Progenitor cell of endocrine pancreas (in vitro differentiated cells): ENCODE data around the gene SPRING1. TPM values are rescaled to one million over a fixed set of nuclear protein-coding genes. Genes with fewer than 3 reads are reported as not detected.
"Not testable (repeated sequence)": the region's sequence is repeated elsewhere in the genome, so short reads cannot be mapped to it uniquely, and the experiment has no call there.

Experiments
- DNase-seq: peaks from one replicate; pipeline ENCODE4 v3.0.0; 2021; ENCODE audit warnings: low spot score; ENCODE audit not compliant: unreplicated experiment
- H3K27ac Mint-ChIP-seq: 2 replicates; pipeline ENCODE4 v1.8.0; 2021; ENCODE audit warnings: mild to moderate bottlenecking, moderate library complexity, mixed read lengths
- H3K27me3 Mint-ChIP-seq: 2 replicates; pipeline ENCODE4 v1.8.0; 2021; ENCODE audit warnings: mixed read lengths
- H3K36me3 Mint-ChIP-seq: 2 replicates; pipeline ENCODE4 v1.8.0; 2022; ENCODE audit warnings: mixed read lengths; ENCODE audit not compliant: insufficient read depth
- H3K4me1 Mint-ChIP-seq: 2 replicates; pipeline ENCODE4 v1.8.0; 2021; ENCODE audit warnings: low read depth, mixed read lengths
- H3K4me3 Mint-ChIP-seq: 2 replicates; pipeline ENCODE4 v1.8.0; 2021; ENCODE audit warnings: low read depth, mild to moderate bottlenecking, moderate library complexity, mixed read lengths
- H3K9me3 Mint-ChIP-seq: 2 replicates; pipeline ENCODE4 v1.8.0; 2021; ENCODE audit warnings: low read depth, mixed read lengths
- total RNA-seq: library from RNA; stranded (reverse); gene quantifications from 2 replicates; pipeline ENCODE4 v1.2.1, GENCODE V29; 2021
- TF ChIP-seq, protein P1 (sequence below): fragments of 200-600 bp; sonication (generic); IDR thresholded peaks from one replicate; pipeline ENCODE4 v1.5.0; 2021; ENCODE audit warnings: antibody characterized with exemption, mild to moderate bottlenecking; ENCODE audit not compliant: unreplicated experiment

SPRING1 gene
- total RNA-seq, 1 donor from 2014 or later: 64.4 TPM

DNA sequence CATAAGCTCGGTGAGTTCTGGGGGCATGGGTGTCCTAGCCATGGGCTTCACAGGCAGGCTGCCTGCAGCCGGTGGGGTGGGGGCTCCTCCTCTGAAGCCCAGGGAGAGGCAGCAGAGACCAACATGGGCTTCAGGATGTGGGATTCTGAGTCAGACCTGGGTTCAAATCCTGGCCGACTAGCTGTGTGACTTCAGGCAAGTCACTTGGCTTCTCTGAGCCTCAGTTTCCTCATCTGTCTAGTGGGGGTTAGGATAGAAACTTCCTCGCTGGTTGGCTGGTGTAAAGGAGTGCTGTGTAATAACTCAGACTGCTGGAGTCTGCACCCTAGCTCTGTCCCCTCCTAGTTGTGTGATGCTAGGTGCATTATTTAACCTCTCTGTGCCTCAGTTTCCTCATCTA, 12.4 kb upstream of the SPRING1 start:
- no peak overlapping the region for H3K27ac Mint-ChIP-seq
- TF ChIP-seq, protein P1, sequence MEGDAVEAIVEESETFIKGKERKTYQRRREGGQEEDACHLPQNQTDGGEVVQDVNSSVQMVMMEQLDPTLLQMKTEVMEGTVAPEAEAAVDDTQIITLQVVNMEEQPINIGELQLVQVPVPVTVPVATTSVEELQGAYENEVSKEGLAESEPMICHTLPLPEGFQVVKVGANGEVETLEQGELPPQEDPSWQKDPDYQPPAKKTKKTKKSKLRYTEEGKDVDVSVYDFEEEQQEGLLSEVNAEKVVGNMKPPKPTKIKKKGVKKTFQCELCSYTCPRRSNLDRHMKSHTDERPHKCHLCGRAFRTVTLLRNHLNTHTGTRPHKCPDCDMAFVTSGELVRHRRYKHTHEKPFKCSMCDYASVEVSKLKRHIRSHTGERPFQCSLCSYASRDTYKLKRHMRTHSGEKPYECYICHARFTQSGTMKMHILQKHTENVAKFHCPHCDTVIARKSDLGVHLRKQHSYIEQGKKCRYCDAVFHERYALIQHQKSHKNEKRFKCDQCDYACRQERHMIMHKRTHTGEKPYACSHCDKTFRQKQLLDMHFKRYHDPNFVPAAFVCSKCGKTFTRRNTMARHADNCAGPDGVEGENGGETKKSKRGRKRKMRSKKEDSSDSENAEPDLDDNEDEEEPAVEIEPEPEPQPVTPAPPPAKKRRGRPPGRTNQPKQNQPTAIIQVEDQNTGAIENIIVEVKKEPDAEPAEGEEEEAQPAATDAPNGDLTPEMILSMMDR: no peak

DNA sequence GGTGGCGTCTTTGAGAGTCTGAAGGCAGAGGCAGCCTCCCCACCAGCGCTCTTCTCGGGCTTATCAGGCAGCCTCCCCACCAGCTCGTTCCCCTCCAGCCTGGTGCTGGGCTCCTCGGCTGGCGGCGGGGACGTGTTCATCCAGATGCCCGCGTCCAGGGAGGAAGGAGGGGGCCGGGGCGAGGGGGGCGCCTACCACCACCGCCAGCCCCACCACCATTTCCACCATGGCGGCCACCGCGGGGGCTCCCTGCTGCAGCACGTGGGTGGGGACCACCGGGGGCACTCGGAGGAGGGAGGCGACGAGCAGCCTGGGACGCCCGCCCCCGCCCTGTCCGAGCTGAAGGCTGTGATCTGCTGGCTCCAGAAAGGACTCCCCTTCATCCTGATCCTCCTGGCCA, 12.0 kb upstream of the SPRING1 start:
- H3K36me3 Mint-ChIP-seq: peaks cover 23% of the 10 kb centered on the region
- peaks cover 2% of the 10 kb centered on the region for H3K4me1 Mint-ChIP-seq
- TF ChIP-seq, protein P1: no peak
- no peak overlapping the region for H3K4me3 Mint-ChIP-seq
- H3K27ac Mint-ChIP-seq: no peak overlapping the region
- no peaks in the 10 kb centered on the region for H3K27me3 Mint-ChIP-seq
- DNase-seq: no peak
- H3K9me3 Mint-ChIP-seq: no peaks in the 10 kb centered on the region

More for the DNA sequence above, 12.4 kb upstream of the SPRING1 start:
- H3K4me1 Mint-ChIP-seq: peaks cover 2% of the 10 kb centered on the region
- no peaks in the 10 kb centered on the region for H3K9me3 Mint-ChIP-seq
- H3K4me3 Mint-ChIP-seq: no peak overlapping the region
- H3K27me3 Mint-ChIP-seq: no peaks in the 10 kb centered on the region
- peaks cover 25% of the 10 kb centered on the region for H3K36me3 Mint-ChIP-seq
- DNase-seq: no peak

DNA sequence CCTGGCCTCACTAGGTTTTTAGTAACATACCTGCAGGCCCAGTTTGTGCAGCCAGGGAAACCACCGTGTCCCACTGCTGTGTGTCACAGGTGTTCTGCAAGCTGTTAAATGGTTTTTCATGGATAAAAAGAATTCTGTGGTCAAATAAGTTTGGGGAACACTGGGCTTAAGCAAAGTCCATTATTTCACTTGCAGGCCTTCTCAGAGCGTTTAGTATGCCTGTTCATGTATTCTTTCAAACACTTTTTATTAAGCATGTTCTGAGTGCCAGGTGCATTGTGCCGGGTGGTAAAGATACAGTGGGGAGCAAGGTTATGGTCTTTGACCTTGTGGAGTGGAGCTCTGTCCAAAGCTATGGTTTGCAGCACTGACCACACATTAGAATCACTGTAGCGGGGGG, 7.7 kb upstream of the SPRING1 start:
- TF ChIP-seq, protein P1: no peak
- Mint-ChIP-seq H3K27ac (no peak overlapping the region), H3K36me3 (no peaks in the 10 kb centered on the region), H3K4me1 (no peaks in the 10 kb centered on the region), H3K27me3 (no peaks in the 10 kb centered on the region), H3K9me3 (no peaks in the 10 kb centered on the region), H3K4me3 (no peak overlapping the region)
- no peak for DNase-seq

DNA sequence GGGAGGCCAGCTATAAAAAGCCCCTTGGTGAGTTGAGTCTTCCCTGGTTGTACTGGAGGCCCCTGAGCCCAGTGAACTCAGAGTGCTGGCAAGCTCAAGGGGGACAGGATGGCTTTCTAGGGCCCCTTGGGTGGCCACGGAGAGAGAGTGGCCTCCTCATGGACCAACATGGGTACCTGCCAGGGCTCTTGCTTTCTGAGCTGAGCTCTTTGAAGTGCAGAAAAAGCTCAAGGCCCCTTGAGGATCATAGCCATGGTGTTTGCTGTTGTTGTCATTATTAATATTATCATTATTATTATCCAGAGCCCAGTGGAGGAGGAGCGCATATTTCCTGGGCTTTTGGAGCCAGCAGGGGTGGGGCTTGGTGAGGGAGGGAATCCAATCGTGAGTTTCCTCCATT, 6.9 kb upstream of the SPRING1 start:
- no peak overlapping the region for H3K27ac Mint-ChIP-seq
- TF ChIP-seq, protein P1: no peak
- no peak overlapping the region for H3K4me3 Mint-ChIP-seq
- H3K36me3 Mint-ChIP-seq: no peaks in the 10 kb centered on the region
- H3K27me3 Mint-ChIP-seq: no peaks in the 10 kb centered on the region
- no peaks in the 10 kb centered on the region for H3K4me1 Mint-ChIP-seq
- H3K9me3 Mint-ChIP-seq: no peaks in the 10 kb centered on the region
- no peak for DNase-seq

DNA sequence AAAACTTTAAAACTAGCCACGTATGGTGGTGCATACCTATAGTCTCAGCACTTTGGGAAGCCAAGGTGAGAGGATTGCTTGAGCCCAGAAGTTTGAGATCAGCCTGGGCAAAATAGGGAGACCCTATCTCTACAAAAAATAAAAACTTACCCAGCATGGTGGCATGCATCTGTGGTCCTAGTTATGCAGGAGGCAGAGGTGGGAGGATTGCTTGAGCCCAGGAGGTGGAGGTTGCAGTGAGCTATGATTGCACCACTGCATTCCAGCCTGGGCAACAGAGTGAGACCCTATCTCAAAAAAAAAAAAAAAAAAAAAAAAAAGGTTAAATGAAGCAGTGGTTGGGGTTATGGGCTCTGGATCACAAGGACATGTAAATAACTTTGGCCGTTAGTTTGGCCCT, 4.9 kb upstream of the SPRING1 start:
- not testable (repeated sequence) for H3K4me1 Mint-ChIP-seq, H3K27me3 Mint-ChIP-seq, H3K9me3 Mint-ChIP-seq, DNase-seq, H3K27ac Mint-ChIP-seq, H3K36me3 Mint-ChIP-seq, H3K4me3 Mint-ChIP-seq

DNA sequence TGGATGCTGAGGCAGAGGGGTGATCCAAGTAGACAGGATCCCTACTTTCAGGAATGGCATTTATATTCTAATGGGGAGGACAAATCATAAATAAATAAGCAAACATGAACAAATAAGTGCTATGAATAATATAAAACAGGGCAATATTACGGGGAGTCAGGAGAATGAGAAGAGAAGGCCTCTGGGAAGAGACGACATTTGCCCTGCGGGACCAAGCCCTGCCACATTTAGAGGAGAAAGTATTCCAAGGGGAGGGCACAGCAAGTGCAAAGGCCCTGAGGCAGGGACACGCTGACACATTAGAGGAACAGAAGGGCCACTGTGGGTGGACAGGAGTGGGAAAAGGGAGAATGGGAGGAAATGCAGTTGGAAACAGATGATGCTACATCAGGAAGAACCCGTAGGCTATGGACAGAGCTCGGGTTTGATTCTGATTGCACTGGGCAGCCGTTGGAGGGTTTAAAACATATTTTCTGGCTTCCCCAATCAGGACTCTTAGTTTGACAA, 1.6 kb upstream of the SPRING1 start:
- Mint-ChIP-seq H3K4me1 (peaks cover 18% of the 10 kb centered on the region), H3K27me3 (no peaks in the 10 kb centered on the region), H3K9me3 (no peaks in the 10 kb centered on the region), H3K4me3 (no peak overlapping the region), H3K36me3 (peaks cover 2% of the 10 kb centered on the region), H3K27ac (no peak overlapping the region)
- TF ChIP-seq, protein P1: no peak
- no peak for DNase-seq
